Gastrocnemius medialis (tissue), 4 donors: ENCODE data around the gene ACSL1. TPM values are rescaled to one million over a fixed set of nuclear protein-coding genes. Genes with fewer than 3 reads are reported as not detected.
"Not testable (repeated sequence)": the region's sequence is repeated elsewhere in the genome, so short reads cannot be mapped to it uniquely, and the experiment has no call there.

Source experiments
- ATAC-seq, 2 donors: fragments of 150-250 bp; one replicate each; pipeline ENCODE4 v1.9.1; 2016
- DNase-seq, 2 donors: peaks; one replicate each; pipeline ENCODE4 v3.0.0-alpha.2; 2019
- H3K27ac ChIP-seq, 4 donors: fragments of 200-600 bp; sonication (generic); 1 replicate in 1 of 4; 2 replicates in 3 of 4; pipeline ENCODE4 v1.5.1; 2016 to 2018; ENCODE audit warnings: mild to moderate bottlenecking in 2 of 4, moderate library complexity in 1 of 4
- H3K27me3 ChIP-seq, 3 donors: fragments of 200-600 bp; sonication (generic) in 2 of 3; 1 replicate in 1 of 3; 2 replicates in 2 of 3; pipeline versions ENCODE4 v1.5.1 to v1.6.0; 2016 to 2019; ENCODE audit warnings: mild to moderate bottlenecking in 1 of 3, moderate library complexity in 1 of 3
- H3K36me3 ChIP-seq, 2 donors: fragments of 200-600 bp; sonication (generic) in 1 of 2; one replicate each; pipeline ENCODE4 v1.5.1; 2017 to 2018
- H3K4me1 ChIP-seq, 2 donors: fragments of 200-600 bp; sonication (generic) in 1 of 2; one replicate each; pipeline ENCODE4 v1.5.1; 2016 to 2017; ENCODE audit warnings: mild to moderate bottlenecking in 2 of 2
- H3K4me3 ChIP-seq, 4 donors: fragments of 200-600 bp; sonication (generic) in 3 of 4; 1 replicate in 1 of 4; 2 replicates in 3 of 4; pipeline ENCODE4 v1.5.1; 2016 to 2019; ENCODE audit warnings: mild to moderate bottlenecking in 2 of 4
- H3K9me3 ChIP-seq, 3 donors: fragments of 200-600 bp; sonication (generic) in 2 of 3; 1 replicate in 1 of 3; 2 replicates in 2 of 3; pipeline ENCODE4 v1.5.1; 2016 to 2019
- CTCF ChIP-seq, 5 experiments: fragments of 450-650 bp in 3 of 5; fragments of 200-600 bp in 2 of 5; sonication (generic) in 2 of 5; IDR thresholded peaks in 4 of 5; conservative IDR thresholded peaks in 1 of 5; 1 replicate in 4 of 5; 2 replicates in 1 of 5; pipeline ENCODE4 v1.5.1; 2016 to 2019; ENCODE audit warnings: antibody characterized with exemption in 5 of 5, mild to moderate bottlenecking in 3 of 5, moderate library complexity in 3 of 5
- POLR2A ChIP-seq, 2 donors: fragments of 450-650 bp; IDR thresholded peaks; one replicate each; pipeline ENCODE4 v1.6.1; 2017; ENCODE audit warnings: antibody characterized with exemption in 2 of 2, mild to moderate bottlenecking in 2 of 2, moderate library complexity in 2 of 2
- in situ Hi-C, 4 donors: fragments of 200-750 bp; cut with MboI; loops; one replicate each; pipeline versions ENCODE4 v1.15.0 to v1.8.0; 2017; ENCODE audit warnings: low sequenced_read_pairs in 4 of 4
- intact Hi-C: fragments of 100-400 bp; cut with DNase I; formaldehyde crosslinking; loops from one replicate; pipeline ENCODE4 v1.15.1; 2023; ENCODE audit warnings: low total_unique reads
- total RNA-seq, 4 donors: library from RNA; depleted of rRNA; stranded (reverse); fragments of >200 nt; gene quantifications; one replicate each; pipeline versions ENCODE4 v1.1.0 to v1.2.3, GENCODE V29; 2016

Gene ACSL1
- total RNA-seq, 4 donors from 2014 or later: 591 to 2,181 (median 1,316) TPM

DNA sequence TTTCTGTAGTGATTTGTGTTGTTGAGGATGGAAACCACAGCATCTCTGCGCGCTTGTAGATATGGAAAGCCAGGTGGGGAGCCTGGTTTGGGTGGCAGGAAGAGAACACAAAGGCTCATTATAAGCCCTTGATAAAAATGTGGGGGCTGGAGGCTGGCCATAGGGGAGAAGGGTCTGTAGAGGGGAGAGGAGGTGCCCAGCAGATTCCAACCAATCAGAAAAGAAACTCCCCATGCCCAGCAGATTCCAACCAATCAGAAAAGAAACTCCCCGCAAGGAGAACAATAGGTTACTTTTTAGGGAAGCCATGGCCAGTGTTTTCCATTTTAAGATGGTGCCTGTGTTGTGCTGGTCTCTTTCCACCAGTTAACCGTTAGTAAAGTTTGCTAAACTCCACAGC, 82.1 kb downstream of the ACSL1 start:
- TF ChIP-seq CTCF (IDR thresholded peaks at IDR 0.05 in 4 of 5, conservative IDR thresholded peaks at IDR 0.05 in 1 of 5) (no peak), POLR2A (IDR thresholded peaks at IDR 0.05) (no peak)
- Histone ChIP-seq H3K4me3 (no peak overlapping the region), H3K9me3 (no peaks in the 10 kb centered on the region), H3K27ac (no peak overlapping the region), H3K27me3 (no peaks in the 10 kb centered on the region), H3K36me3 (no peaks in the 10 kb centered on the region), H3K4me1 (peaks cover 28% of the 10 kb centered on the region in 2 donors)
- DNase-seq (no peak), ATAC-seq (no peak)
- in situ Hi-C loops (loop anchor here in 3 of 4 donors (25.0 kb wide), 1 partner anchor 244 kb away; no protein-coding TSS in a partner anchor), intact Hi-C loops (loop anchor here (10.0 kb wide), 2 partner anchors 461 to 651 kb away; partner anchors contain the start of genes ANKRD37, CFAP97, LRP2BP and SNX25)

GRCh38 chr4:184741651-184742050, 84.1 kb downstream of the ACSL1 start:
- not testable (repeated sequence) for H3K36me3 ChIP-seq, ATAC-seq, H3K4me3 ChIP-seq, H3K9me3 ChIP-seq, DNase-seq, H3K4me1 ChIP-seq, H3K27me3 ChIP-seq, H3K27ac ChIP-seq
- in situ Hi-C loops (loop anchor here in 3 of 4 donors (25.0 kb wide), 1 partner anchor 246 kb away; no protein-coding TSS in a partner anchor), intact Hi-C loops (loop anchor here (10.0 kb wide), 2 partner anchors 463 to 653 kb away; partner anchors contain the start of genes ANKRD37, CFAP97, LRP2BP and SNX25)

DNA sequence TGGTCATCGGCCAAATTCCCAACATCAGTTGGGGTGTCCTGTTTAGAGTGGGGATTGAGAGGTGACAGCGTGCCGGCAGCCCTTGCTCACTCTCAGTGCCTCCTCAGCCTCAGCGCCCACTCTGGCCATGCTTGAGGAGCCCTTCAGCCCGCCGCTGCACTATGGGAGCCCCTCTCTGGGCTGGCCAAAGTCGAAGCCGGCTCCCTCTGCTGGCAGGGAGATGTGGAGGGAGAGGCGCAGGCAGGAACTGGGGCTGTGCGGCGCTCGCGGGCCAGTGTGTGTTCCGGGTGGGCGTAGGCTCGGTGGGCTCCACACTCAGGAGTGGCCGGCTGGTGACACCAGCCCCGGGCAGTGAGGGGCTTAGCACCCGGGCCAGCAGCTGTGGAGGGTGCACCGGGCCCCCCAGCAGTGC, 84.8 kb downstream of the ACSL1 start:
- no peak for ATAC-seq
- intact Hi-C loops: loop anchor here (10.0 kb wide), 2 partner anchors 464 to 654 kb away; partner anchors contain the start of genes ANKRD37, CFAP97, LRP2BP and SNX25
- no peak for TF ChIP-seq POLR2A (IDR thresholded peaks at IDR 0.05)

GRCh38 chr4:184739575-184739974, 86.2 kb downstream of the ACSL1 start:
- intact Hi-C loops: loop anchor here (10.0 kb wide), 1 partner anchor 395 kb away; no protein-coding TSS in a partner anchor

More for the DNA sequence above, 84.8 kb downstream of the ACSL1 start:
- no peak for DNase-seq
- in situ Hi-C loops: loop anchor here in 3 of 4 donors (25.0 kb wide), 1 partner anchor 246 kb away; no protein-coding TSS in a partner anchor
- Histone ChIP-seq H3K36me3 (no peaks in the 10 kb centered on the region), H3K27ac (no peak overlapping the region), H3K27me3 (no peaks in the 10 kb centered on the region), H3K4me3 (no peak overlapping the region), H3K4me1 (peaks cover 1 to 2% of the 10 kb centered on the region in 2 donors), H3K9me3 (no peaks in the 10 kb centered on the region)

DNA sequence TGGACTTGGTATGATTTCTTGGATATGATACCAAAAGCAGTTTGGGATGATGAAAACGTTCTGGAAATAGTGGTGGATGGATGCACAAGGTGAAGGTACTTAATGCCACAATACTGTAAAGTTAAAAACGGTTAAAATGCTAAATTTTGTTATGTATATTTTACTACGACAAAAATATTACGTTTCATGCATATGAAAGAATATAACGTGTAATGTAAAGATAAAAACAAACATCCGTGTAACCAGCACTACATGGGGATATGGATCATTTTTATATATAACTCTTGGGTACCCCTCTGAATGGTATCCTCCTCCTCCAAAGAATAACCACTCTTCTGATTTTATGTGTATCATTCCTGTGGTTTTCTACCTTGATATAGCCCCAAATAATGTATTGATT, 91.0 kb downstream of the ACSL1 start:
- no peak for TF ChIP-seq CTCF (IDR thresholded peaks at IDR 0.05 in 4 of 5, conservative IDR thresholded peaks at IDR 0.05 in 1 of 5)
- no peak for TF ChIP-seq POLR2A (IDR thresholded peaks at IDR 0.05)
- Histone ChIP-seq H3K36me3 (no peaks in the 10 kb centered on the region), H3K27me3 (no peaks in the 10 kb centered on the region), H3K9me3 (no peaks in the 10 kb centered on the region), H3K27ac (peak overlapping the region; percentile 73 to 81 (median 76)), H3K4me3 (peak overlapping the region; percentile 64 to 89 (median 80)), H3K4me1 (peaks cover 11 to 12% of the 10 kb centered on the region in 2 donors)
- intact Hi-C loops (loop anchor here (1.0 to 10.0 kb wide), 3 partner anchors 85 to 400 kb away; partner anchors contain the start of genes ACSL1, CASP3 and PRIMPOL), in situ Hi-C loops (loop anchor here in 3 of 4 donors (25.0 kb wide), 1 partner anchor 253 kb away; no protein-coding TSS in a partner anchor)
- ATAC-seq: no peak
- DNase-seq: no peak

More at GRCh38 chr4:184739575-184739974, 86.2 kb downstream of the ACSL1 start:
- not testable (repeated sequence) for H3K4me1 ChIP-seq, H3K9me3 ChIP-seq, H3K36me3 ChIP-seq, ATAC-seq, DNase-seq, H3K27ac ChIP-seq, H3K4me3 ChIP-seq, H3K27me3 ChIP-seq
- in situ Hi-C loops: loop anchor here in 3 of 4 donors (25.0 kb wide), 1 partner anchor 248 kb away; no protein-coding TSS in a partner anchor
